Choroid plexus epithelial cell (primary cell): Measurements from ENCODE around the gene F11R.

Experiments
- DNase-seq: peaks from one replicate; pipeline ENCODE4 v3.0.0-alpha.2; 2010; ENCODE audit warnings: low read depth
- H3K4me3 ChIP-seq: 2 replicates; pipeline ENCODE4 v1.5.1; 2011; ENCODE audit warnings: low read depth, mild to moderate bottlenecking, control low read depth, low read length, moderate library complexity
- CTCF ChIP-seq: conservative IDR thresholded peaks from 2 replicates; pipeline ENCODE4 v1.5.1; 2011; ENCODE audit warnings: low read depth, mild to moderate bottlenecking, control low read depth, inconsistent platforms, low read length, moderate library complexity

F11R gene

DNA sequence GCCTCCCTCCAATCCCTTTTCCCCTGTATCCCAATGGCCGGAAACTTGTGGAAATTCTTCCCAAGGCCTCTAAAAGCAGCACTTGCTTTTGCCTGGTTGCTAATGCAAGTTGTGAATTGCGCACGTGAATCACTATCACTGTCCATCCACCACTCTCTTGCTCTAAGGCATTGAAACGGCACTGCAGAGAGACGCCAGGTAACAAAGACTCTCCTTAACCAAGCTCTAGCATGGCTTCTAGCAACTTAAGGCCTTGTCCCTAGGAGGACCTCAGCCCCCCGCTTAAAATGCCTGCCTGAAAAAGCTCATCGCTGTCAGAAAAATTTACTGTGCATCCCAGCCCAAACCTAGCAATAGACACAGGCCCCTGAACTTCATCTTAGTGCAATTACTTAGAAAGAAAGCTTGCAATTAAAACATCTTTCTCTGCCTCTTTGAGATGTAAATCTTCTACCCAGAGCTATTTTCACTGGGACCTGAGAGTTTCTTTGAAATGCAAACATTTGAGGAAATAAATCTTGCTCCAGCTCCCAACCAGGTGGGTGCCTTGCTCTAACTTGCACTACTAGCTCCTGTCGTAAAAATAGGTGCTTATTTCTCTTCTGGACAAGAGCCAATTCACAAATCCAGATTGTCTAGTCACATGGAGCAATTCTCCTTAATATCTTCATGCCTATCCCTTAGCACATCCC, 33.4 kb downstream of the F11R start:
- no peak for DNase-seq
- no peak overlapping the region for H3K4me3 ChIP-seq
- TF ChIP-seq CTCF = no peak

GRCh38 chr1:160985723-160986122, 35.2 kb downstream of the F11R start:
- H3K4me3 ChIP-seq = no peak overlapping the region
- no peak for DNase-seq
- no peak for TF ChIP-seq CTCF

DNA sequence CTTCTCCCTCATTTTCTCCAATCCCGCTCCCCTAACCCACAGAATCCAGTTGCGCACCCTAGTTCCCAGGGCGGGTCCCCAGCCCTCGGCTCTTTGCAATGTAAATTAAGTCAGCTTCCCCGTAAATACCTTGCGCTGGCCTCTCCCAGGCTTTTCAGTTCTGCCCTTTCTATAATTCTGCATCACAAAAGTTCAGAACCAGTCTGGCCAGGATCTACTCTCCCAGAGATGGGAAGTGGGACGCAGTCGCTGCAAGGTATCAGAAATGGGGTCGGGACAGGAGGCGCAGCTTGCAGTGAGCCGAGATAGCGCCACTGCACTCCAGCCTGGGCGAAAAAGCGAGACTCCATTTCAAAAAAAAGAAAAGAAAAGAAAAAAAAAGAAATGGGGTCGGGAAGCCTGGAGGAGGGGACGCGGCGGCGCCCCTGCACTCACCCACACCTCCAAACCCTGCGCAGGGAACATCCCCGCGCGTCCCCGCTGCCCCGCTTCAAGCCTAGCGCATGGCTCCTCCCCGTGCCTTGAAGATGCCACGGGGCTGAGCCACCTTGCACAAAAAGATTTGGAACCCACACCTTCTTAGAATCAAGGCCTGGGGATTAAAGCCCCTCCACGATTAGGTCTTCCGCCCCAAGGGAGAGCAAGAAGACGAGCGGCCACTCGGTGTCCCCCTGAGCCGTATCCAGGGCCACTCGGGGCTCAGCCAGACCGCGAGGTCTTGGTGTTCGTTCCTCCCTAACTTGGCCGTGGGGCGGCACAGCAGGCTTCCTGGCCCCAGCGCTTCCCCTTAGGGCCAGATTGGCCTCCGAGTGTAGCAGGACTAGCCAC, 39.2 kb downstream of the F11R start:
- no peak for TF ChIP-seq CTCF
- no peak for DNase-seq
- H3K4me3 ChIP-seq = no peak overlapping the region

- H3K4me3 ChIP-seq = no peak overlapping the region
- no peak for TF ChIP-seq CTCF
- DNase-seq = no peak
Measured at GRCh38 chr1:160979286-160979685, 41.7 kb downstream of the F11R start.

DNA sequence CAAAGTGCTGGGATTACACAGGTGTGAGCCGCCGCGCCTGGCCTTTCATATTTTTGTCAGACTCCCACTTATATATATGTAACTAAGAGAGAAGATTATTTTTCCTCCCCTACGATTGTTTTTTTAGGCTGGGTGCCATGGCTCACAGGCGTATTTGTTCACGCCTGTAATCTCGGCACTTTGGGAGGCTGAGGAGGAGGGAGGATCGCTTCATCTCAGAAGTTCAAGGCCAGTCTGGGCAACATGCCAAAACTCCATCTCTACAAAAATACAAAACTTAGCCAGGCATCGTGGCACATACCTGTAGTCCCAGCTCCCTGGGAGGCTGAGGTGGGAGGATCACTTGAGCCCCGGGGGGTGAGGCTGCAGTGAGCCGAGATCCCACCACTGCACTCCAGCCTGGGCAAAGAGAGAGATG, 42.4 kb downstream of the F11R start:
- no peak for TF ChIP-seq CTCF
- peak; percentile 72 for DNase-seq
- no peak overlapping the region for H3K4me3 ChIP-seq

DNA sequence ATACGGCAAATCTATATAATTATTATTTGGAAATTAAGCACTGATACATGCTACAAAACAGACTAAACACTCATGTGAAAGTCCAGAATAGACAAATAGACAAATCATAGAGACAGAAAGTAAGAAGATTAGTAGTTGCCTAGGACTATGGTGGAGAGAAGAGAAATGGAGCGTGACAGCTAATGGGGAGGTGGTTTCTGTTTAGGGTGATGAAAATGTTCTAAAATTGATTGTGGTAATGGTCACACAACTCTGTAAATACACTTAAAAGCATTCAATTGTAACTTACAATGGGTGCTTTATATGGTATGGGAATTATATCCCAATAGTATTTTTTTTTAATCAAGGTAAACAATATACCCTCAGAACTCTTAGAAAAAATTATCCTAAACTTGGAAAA, 45.9 kb downstream of the F11R start:
- no peak for TF ChIP-seq CTCF
- DNase-seq = no peak
- no peak overlapping the region for H3K4me3 ChIP-seq

- H3K4me3 ChIP-seq = no peak overlapping the region
- TF ChIP-seq CTCF = no peak
Measured at GRCh38 chr1:160973491-160973890, 47.5 kb downstream of the F11R start.

More at GRCh38 chr1:160973491-160973890, 47.5 kb downstream of the F11R start:
- no peak for DNase-seq
